Fibroblast of pulmonary artery (primary cell): ENCODE data around the gene MYOM1.

Experiments
- DNase-seq: peaks from one replicate; pipeline ENCODE4 v3.0.0-alpha.2; 2010; ENCODE audit warnings: low read depth
- H3K4me3 ChIP-seq: replicated peaks from 2 replicates; pipeline ENCODE4 v1.5.1; 2011; ENCODE audit warnings: low read depth, mild to moderate bottlenecking, control low read depth, low read length, moderate library complexity
- TF ChIP-seq, protein P1 (sequence below): IDR thresholded peaks from 2 replicates; pipeline ENCODE4 v1.5.1; 2011; ENCODE audit warnings: mild to moderate bottlenecking, control low read depth, low read length, inconsistent platforms; ENCODE audit errors: missing control alignments

Gene MYOM1

DNA sequence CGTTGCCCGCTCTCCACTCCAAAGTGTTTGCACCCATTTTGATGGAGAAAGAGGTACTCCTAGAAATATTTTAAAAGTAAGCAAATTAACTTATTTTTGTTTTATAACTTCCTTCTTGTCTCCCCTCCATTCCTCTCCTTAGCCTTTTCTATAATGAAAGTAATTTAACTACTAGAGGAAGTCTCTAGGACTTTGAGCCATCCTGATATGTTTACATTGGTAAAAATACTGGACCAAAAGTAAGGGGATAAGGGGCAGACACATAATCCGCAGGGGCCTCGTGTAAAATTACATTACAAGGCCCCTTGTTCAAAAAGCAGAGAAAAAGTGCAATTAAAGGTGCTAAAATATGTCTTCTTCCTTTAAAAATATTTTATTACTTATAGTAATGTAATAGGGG is 55.4 kb downstream of the MYOM1 start:
- TF ChIP-seq, protein P1, sequence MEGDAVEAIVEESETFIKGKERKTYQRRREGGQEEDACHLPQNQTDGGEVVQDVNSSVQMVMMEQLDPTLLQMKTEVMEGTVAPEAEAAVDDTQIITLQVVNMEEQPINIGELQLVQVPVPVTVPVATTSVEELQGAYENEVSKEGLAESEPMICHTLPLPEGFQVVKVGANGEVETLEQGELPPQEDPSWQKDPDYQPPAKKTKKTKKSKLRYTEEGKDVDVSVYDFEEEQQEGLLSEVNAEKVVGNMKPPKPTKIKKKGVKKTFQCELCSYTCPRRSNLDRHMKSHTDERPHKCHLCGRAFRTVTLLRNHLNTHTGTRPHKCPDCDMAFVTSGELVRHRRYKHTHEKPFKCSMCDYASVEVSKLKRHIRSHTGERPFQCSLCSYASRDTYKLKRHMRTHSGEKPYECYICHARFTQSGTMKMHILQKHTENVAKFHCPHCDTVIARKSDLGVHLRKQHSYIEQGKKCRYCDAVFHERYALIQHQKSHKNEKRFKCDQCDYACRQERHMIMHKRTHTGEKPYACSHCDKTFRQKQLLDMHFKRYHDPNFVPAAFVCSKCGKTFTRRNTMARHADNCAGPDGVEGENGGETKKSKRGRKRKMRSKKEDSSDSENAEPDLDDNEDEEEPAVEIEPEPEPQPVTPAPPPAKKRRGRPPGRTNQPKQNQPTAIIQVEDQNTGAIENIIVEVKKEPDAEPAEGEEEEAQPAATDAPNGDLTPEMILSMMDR = no peak
- no peak for DNase-seq
- no peak overlapping the region for H3K4me3 ChIP-seq

DNA sequence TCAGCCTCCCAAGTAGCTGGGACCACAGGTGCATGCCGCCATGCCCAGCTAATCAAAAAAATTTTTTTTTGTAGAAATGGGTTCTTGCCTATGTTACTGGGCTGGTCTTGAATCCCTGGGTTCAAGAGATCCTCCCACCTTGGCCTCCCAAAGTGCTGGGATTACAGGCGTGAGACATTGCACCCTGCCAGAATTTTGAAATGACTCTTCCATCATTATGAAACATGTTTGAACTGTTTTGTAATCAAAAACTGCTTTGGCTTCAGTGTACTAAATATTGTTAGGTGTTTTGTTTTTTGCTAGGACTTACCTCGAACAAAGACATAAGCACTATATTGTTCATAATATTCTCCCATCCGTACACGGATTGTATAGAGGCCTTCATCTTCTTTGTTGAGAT is 55.8 kb downstream of the MYOM1 start:
- DNase-seq = no peak
- TF ChIP-seq, protein P1 = no peak
- H3K4me3 ChIP-seq = no peak overlapping the region

DNA sequence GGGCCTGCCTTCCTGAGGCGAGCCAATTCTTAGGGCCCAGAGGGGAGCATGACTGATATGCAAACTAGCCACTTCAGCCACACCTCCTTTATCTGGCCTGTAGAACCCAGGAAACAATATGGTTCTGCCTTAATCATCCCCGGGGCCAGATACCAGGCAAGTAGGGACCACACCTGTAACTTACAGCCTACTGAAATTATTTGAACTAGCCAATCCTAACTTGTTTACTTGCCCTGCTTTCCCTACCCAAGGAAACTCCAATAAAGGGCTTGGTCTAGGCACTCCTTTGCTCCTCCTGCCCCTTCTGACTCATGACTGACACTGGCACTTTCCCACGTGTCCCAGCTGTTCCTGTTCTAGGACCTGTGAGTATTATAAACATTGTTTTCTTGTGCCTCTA is 57.6 kb downstream of the MYOM1 start:
- TF ChIP-seq, protein P1 = no peak
- no peak overlapping the region for H3K4me3 ChIP-seq
- no peak for DNase-seq

DNA sequence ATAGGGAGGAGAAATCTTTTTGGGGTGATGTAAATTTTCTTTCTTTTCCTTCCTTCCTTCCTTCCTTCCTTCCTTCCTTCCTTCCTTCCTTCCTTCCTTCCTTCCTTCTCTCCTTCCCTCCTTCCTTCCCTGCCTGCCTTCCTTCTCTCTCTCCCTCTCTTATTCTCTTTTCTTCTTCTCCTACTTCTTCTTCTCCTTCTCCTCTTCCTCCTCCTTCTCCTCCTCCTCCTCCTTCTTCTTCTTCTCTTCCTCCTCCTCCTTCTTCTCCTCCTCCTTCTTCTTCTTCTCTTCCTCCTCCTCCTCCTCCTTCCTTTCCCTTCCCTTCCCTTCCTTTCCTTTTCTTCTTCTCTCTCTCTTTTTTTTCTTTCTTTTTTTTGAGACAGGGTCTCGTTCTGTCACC is 59.9 kb downstream of the MYOM1 start:
- TF ChIP-seq, protein P1 = no peak

DNA sequence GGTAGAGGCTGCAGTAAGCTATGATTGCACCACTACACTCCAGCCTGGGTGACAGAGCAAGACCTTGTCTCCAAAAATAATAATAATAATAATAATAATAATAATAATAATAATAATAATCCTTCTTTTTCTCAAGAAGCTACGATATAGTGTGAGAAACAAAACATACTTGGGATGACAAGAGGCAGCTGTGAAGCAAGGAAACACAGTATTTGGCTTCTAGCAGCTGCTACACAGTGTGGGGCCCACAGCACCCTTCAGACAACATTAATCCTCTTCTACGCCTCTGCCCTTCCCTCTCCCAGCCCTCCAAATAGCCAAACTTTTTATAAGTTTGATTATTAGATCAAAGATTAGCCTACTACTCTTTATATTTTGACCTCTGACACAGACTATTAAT is 62.2 kb downstream of the MYOM1 start:
- TF ChIP-seq, protein P1 = no peak
- no peak overlapping the region for H3K4me3 ChIP-seq
- DNase-seq = no peak

More for the DNA sequence above, 59.9 kb downstream of the MYOM1 start:
- no peak overlapping the region for H3K4me3 ChIP-seq
- DNase-seq = no peak

DNA sequence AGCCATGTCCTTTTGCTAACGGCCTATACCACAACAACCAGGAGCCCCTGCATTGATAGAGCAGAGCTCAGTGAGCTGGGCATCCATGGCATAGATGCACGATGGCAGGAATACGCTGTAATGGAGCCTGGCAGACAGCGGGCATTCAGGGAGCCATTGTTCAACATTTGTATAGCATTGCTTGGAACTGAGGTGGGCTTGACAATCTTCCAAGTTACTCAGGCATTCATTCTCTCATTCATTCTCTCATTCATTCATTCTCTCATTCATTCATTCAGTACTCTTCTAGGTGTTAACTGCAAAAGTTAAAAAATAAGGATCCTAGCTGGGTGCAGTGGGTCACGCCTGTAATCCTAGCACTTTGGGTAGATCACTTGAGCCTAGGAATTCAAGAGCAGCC is 62.7 kb downstream of the MYOM1 start:
- DNase-seq = no peak
- TF ChIP-seq, protein P1 = no peak

DNA sequence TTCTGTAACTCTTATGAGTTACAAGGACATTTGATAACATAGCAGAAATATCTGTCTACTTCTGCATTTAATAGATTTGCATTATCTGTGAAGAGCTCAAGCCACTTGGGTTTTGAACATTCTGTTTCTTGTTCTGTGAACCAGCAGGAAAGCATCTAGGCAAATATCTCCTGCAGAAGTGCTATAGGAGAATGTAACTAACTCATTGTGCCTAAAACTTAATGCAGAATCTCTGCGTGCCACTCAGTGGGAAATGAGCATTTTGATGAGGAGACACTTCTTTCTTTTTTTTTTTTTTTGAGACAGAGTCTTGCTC is 63.5 kb downstream of the MYOM1 start:
- H3K4me3 ChIP-seq = no peak overlapping the region
- no peak for DNase-seq
- TF ChIP-seq, protein P1 = no peak

More for the DNA sequence above, 62.7 kb downstream of the MYOM1 start:
- no peak overlapping the region for H3K4me3 ChIP-seq
